AG04449 (cell line): ENCODE data around the gene TLNRD1.
A peak's percentile ranks its signal among the peaks of the same experiment; 100 is the strongest.

Experiments used
- CTCF ChIA-PET: fragments of 350-600 bp; formaldehyde crosslinking; extraction: SDS; loops from one replicate; lab custom pipeline; 2021; ENCODE audit warnings: antibody characterized with exemption; lab: Yijun Ruan, JAX
- POLR2A ChIA-PET: fragments of 400-600, 350-600 bp; formaldehyde crosslinking; extraction: SDS; loops from one replicate; lab custom pipeline; 2020; ENCODE audit warnings: antibody characterized with exemption, inconsistent platforms; lab: Yijun Ruan, JAX
- DNase-seq: peaks from one replicate; pipeline ENCODE4 v3.0.0-alpha.2; 2010; ENCODE audit warnings: low read depth, low spot score
- H3K4me3 ChIP-seq: 2 replicates; pipeline ENCODE4 v1.5.1; 2011; ENCODE audit warnings: low read depth, mild to moderate bottlenecking, control low read depth, low read length
- TF ChIP-seq, protein P1 (sequence below): IDR thresholded peaks from one replicate; pipeline ENCODE4 v1.5.1; 2011; ENCODE audit warnings: mild to moderate bottlenecking, moderate library complexity, low read length, control low read depth, inconsistent platforms; ENCODE audit not compliant: insufficient read depth; ENCODE audit errors: missing control alignments

The TLNRD1 gene

DNA sequence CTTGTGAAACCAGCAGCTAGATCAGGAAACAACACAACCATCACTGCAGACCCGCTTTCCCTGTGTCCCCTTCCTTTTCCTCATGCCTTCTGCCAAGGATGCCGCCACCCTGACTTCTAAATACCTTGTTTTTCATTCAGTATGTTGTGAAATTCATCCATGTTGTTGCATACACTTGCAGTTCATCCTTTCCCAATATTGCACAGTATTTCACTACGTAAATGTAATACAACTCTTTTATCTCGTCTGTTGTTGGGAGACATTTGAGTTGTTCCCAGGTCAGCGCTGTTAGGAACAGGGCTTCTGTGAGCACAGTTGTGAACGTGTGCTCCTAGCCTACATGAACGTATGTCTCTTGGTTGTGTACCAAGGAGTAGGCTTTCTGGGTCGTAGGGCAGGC is 24.2 kb downstream of the TLNRD1 start:
- POLR2A ChIA-PET: no interaction called here
- no peak for DNase-seq
- no peak overlapping the region for H3K4me3 ChIP-seq
- TF ChIP-seq, protein P1, sequence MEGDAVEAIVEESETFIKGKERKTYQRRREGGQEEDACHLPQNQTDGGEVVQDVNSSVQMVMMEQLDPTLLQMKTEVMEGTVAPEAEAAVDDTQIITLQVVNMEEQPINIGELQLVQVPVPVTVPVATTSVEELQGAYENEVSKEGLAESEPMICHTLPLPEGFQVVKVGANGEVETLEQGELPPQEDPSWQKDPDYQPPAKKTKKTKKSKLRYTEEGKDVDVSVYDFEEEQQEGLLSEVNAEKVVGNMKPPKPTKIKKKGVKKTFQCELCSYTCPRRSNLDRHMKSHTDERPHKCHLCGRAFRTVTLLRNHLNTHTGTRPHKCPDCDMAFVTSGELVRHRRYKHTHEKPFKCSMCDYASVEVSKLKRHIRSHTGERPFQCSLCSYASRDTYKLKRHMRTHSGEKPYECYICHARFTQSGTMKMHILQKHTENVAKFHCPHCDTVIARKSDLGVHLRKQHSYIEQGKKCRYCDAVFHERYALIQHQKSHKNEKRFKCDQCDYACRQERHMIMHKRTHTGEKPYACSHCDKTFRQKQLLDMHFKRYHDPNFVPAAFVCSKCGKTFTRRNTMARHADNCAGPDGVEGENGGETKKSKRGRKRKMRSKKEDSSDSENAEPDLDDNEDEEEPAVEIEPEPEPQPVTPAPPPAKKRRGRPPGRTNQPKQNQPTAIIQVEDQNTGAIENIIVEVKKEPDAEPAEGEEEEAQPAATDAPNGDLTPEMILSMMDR: no peak
- CTCF ChIA-PET: interaction anchor here (0.7 to 3.1 kb wide), 4 partner anchors 15 to 241 kb away, joined by 3 to 12 read pairs (median 4); no protein-coding TSS in a partner anchor

DNA sequence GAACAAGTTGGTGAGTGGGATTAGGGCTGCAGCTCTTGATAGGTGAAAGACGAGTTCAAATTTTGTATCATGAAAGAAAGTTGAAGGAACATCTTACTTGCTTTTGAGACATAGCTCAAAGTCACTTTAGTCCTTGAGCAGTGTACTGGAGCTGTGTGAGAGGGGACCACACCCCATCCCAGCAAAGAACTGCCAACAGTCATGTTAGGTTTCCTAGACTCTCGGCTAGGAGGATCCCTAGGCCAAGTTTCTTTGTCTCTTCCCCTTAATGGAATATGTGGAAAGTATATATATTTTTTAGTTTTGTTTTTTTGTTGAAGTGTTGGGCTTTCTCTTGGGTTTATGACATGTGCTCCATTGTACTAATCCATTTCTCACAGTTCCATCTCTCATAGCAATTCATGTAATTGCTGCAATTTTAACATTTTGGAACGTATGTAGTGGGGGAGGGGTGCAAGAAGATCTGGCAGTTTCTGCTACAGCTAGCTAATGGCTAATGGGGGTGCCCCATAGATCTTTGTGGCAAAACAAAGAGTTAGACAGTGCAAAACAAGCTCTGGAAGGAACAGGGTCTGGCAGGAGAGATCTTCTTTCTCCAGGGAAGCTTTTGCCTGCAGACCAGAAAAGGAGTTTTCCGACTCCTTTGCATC is 25.1 kb downstream of the TLNRD1 start:
- ChIA-PET POLR2A (no interaction called here), CTCF (interaction anchor here (1.3 to 3.1 kb wide), 2 partner anchors 18 to 240 kb away, joined by 3 to 12 read pairs; no protein-coding TSS in a partner anchor)
- DNase-seq: no peak
- TF ChIP-seq, protein P1: no peak
- H3K4me3 ChIP-seq: no peak overlapping the region

DNA sequence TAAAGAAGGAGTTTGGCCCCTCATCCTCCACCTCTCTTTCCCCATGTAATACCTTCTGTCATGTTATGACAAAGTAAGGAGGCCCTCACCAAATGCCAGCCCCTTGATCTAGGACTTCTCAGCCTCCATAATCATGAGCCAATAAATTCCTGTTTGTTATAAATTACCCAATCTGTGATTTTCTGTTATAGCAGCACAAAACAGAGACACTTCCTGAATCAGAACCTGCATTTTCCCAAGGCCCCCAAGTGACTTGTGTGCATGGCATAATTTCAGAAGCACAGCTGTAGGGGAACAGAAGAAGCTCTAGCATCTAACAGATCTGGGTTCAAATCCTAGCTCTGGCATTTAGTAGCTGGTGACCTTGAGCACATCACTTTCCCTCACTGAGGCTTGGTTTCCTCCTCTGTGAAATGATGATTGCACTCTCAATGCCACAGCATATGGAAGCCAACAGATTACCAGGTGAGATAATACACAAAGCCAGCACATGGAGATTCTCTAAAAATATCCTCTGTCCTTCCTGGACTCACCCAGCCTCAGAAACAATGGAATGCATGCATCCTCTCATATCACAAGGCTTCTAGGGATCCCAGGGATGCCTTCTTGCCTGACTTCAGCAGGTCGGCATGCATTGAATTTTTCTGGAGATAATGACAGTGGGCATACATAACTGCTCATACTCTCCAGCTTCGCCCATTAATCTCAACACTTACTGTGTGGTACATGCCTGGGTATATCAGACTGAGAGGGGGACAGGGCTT is 26.3 kb downstream of the TLNRD1 start:
- DNase-seq: peak; percentile 14
- TF ChIP-seq, protein P1: no peak
- ChIA-PET POLR2A (no interaction called here), CTCF (interaction anchor here (1.3 to 3.1 kb wide), 3 partner anchors 12 to 239 kb away, joined by 3 to 12 read pairs (median 5); no protein-coding TSS in a partner anchor)
- no peak overlapping the region for H3K4me3 ChIP-seq

GRCh38 chr15:81029414-81030300 is 28.9 kb downstream of the TLNRD1 start:
- CTCF ChIA-PET: interaction anchor here (0.9 to 2.2 kb wide), 2 partner anchors 18 to 237 kb away, joined by 4 to 11 read pairs; no protein-coding TSS in a partner anchor
- POLR2A ChIA-PET: no interaction called here
- no peak for DNase-seq
- no peak overlapping the region for H3K4me3 ChIP-seq
- TF ChIP-seq, protein P1: no peak

DNA sequence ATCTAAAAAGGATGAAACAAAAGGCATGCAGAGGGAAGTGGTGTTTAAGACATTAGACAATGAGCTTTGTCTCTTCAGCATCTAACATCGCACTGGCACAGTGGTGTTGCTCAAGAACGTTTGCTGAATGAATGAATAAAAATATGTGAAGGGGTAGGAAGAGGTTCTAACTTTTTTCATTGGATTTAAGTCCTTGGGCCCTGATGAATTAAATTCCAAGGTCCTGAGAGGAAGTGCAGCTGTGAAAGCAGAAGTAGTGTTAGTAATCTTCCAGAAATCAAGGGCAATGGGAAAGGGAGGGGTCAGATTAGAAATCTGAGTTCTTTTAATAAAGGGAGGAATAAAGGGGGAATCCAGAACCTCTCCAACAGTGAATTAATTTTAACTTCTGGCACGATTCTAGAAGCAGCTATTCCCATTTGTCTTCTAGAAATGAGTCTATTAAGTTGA is 29.6 kb downstream of the TLNRD1 start:
- no peak for DNase-seq
- H3K4me3 ChIP-seq: no peak overlapping the region
- ChIA-PET POLR2A (no interaction called here), CTCF (interaction anchor here (0.9 to 2.2 kb wide), 2 partner anchors 18 to 236 kb away, joined by 4 to 11 read pairs; no protein-coding TSS in a partner anchor)
- TF ChIP-seq, protein P1: no peak
